ENCODE data around the gene CDK9. TPM values are rescaled to one million over a fixed set of nuclear protein-coding genes. Genes with fewer than 3 reads are reported as not detected.

The CDK9 gene
- polyA plus RNA-seq, 3 donors, result 24.9 to 139 (median 26.4) TPM

DNA sequence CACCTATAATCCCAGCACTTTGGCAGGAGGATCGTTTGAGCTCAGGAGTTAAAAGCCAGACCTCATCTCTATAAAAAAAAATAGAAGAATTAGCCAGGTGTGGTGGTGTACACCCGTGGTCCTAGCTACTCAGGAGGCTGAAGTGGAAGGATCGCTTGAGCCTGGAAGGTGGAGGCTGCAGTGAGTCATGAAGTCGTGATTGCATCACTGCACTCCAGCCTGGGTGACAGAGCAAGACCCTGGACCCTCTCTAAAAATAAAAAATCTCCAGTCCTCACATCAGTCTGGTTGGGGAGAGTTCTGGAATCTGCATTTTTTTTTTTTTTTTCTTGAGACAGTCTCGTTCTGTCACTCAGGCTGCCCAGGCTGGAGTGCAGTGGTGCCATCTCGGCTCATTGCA is 26.2 kb downstream of the CDK9 start:
- peaks cover 68 to 80% of the 10 kb centered on the region in 2 donors for H3K36me3 ChIP-seq (replicated peaks in 1 of 2; ENCODE audit: control insufficient read depth in 1 of 2, insufficient read depth in 2 of 2, low read length in 2 of 2)
- no peak overlapping the region for H3K4me2 ChIP-seq (replicated peaks; ENCODE audit: extremely low read depth, low read length, poor library complexity, severe bottlenecking)
- no peak overlapping the region for H3K4me3 Mint-ChIP-seq
- H3K9me3 Mint-ChIP-seq, result no peaks in the 10 kb centered on the region
- H3K4me1 ChIP-seq (ENCODE audit: control insufficient read depth in 1 of 2, insufficient read depth in 2 of 2, low read length in 2 of 2), result no peaks in the 10 kb centered on the region
- intact Hi-C loops (cut with micrococcal nuclease), result no loop called here
- TF ChIP-seq, protein P1, sequence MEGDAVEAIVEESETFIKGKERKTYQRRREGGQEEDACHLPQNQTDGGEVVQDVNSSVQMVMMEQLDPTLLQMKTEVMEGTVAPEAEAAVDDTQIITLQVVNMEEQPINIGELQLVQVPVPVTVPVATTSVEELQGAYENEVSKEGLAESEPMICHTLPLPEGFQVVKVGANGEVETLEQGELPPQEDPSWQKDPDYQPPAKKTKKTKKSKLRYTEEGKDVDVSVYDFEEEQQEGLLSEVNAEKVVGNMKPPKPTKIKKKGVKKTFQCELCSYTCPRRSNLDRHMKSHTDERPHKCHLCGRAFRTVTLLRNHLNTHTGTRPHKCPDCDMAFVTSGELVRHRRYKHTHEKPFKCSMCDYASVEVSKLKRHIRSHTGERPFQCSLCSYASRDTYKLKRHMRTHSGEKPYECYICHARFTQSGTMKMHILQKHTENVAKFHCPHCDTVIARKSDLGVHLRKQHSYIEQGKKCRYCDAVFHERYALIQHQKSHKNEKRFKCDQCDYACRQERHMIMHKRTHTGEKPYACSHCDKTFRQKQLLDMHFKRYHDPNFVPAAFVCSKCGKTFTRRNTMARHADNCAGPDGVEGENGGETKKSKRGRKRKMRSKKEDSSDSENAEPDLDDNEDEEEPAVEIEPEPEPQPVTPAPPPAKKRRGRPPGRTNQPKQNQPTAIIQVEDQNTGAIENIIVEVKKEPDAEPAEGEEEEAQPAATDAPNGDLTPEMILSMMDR (IDR thresholded peaks at IDR 0.05), result no peak
- H3K27me3 Mint-ChIP-seq (ENCODE audit: low read depth in 3 of 3), result peaks cover 0 to 3% (median 1%) of the 10 kb centered on the region in 3 donors
- H3K27ac ChIP-seq (ENCODE audit: low read depth in 1 of 2, low read length in 2 of 2), result no peak overlapping the region
- H3K27me3 ChIP-seq (ENCODE audit: control insufficient read depth in 2 of 2, insufficient read depth in 2 of 2, low read length in 2 of 2), result no peaks in the 10 kb centered on the region
- H3K36me3 Mint-ChIP-seq, result peaks cover 52 to 70% of the 10 kb centered on the region in 2 donors
- H3K9me3 ChIP-seq (replicated peaks in 1 of 2; ENCODE audit: control insufficient read depth in 1 of 2, insufficient read depth in 1 of 2, low read length in 2 of 2), result no peaks in the 10 kb centered on the region
- peaks cover 3% of the 10 kb centered on the region for H3K4me1 Mint-ChIP-seq
- no peaks in the 10 kb centered on the region for H4K20me1 ChIP-seq (ENCODE audit: insufficient read depth, low read length)
- H3K79me2 ChIP-seq (ENCODE audit: insufficient read depth, low read length), result no peaks in the 10 kb centered on the region
- peak overlapping the region in 1 of 7 donors; percentile 60 for H3K27ac Mint-ChIP-seq
- H2AFZ ChIP-seq (ENCODE audit: insufficient read depth, low read depth, low read length, poor library complexity, severe bottlenecking), result no peak overlapping the region
- WGBS (ENCODE audit: insufficient coverage), result 100% methylated on average over 1 of the region's 6 CpGs
- H3K9ac ChIP-seq (ENCODE audit: insufficient read depth, low read length, poor library complexity, severe bottlenecking), result no peak overlapping the region
- no peak overlapping the region for H3K4me3 ChIP-seq (replicated peaks in 1 of 3; ENCODE audit: low read depth in 2 of 3, low read length in 3 of 3)
- peak in 2 of 3 donors; percentile 21 to 42 for DNase-seq

DNA sequence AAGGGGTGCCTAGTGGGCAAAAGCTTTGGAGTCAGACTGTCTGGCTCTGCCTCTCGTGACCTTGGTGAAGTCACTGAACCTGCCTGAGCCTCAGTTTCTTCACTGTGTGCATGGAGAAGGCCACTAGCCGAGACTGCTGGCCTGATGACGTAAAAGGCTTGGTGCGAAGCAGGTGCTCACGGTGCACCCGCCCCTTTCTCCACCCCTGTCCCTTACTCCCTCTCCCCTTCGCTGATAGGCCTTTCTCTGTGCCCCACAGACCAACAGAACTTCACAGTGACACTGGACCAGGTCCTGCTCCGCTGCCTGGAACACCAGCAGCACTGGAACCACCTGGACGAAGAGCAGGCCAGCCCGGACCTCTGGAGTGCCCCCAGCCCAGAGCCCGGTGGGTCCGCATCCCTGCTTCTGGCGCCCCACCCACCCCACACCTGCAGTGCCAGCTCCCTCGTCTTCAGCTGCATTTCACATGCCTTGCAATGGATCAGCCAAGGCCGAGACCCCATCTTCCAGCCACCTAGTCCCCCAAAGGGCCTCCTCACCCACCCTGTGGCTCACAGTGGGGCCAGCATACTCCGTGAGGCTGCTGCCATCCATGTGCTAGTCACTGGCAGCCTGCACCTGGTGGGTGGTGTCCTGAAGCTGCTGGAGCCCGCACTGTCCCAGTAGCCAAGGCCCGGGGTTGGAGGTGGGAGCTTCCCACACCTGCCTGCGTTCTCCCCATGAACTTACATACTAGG is 27.3 kb downstream of the CDK9 start:
- peaks cover 52 to 70% of the 10 kb centered on the region in 2 donors for H3K36me3 Mint-ChIP-seq
- no peak overlapping the region for H3K4me3 Mint-ChIP-seq

More for the DNA sequence above, 27.3 kb downstream of the CDK9 start:
- Histone ChIP-seq H3K4me1 (ENCODE audit: control insufficient read depth in 1 of 2, insufficient read depth in 2 of 2, low read length in 2 of 2) (no peaks in the 10 kb centered on the region), H3K27me3 (ENCODE audit: control insufficient read depth in 2 of 2, insufficient read depth in 2 of 2, low read length in 2 of 2) (no peaks in the 10 kb centered on the region), H3K9me3 (replicated peaks in 1 of 2; ENCODE audit: control insufficient read depth in 1 of 2, insufficient read depth in 1 of 2, low read length in 2 of 2) (no peaks in the 10 kb centered on the region), H2AFZ (ENCODE audit: insufficient read depth, low read depth, low read length, poor library complexity, severe bottlenecking) (no peak overlapping the region), H3K36me3 (replicated peaks in 1 of 2; ENCODE audit: control insufficient read depth in 1 of 2, insufficient read depth in 2 of 2, low read length in 2 of 2) (peaks cover 67 to 80% of the 10 kb centered on the region in 2 donors), H3K4me3 (replicated peaks in 1 of 3; ENCODE audit: low read depth in 2 of 3, low read length in 3 of 3) (no peak overlapping the region), H3K4me2 (replicated peaks; ENCODE audit: extremely low read depth, low read length, poor library complexity, severe bottlenecking) (no peak overlapping the region), H3K9ac (ENCODE audit: insufficient read depth, low read length, poor library complexity, severe bottlenecking) (no peak overlapping the region), H4K20me1 (ENCODE audit: insufficient read depth, low read length) (no peaks in the 10 kb centered on the region), H3K79me2 (ENCODE audit: insufficient read depth, low read length) (no peaks in the 10 kb centered on the region), H3K27ac (ENCODE audit: low read depth in 1 of 2, low read length in 2 of 2) (peak overlapping the region in 1 of 2 donors; percentile 14)
- Mint-ChIP-seq H3K27me3 (ENCODE audit: low read depth in 3 of 3) (peaks cover 0 to 4% (median 1%) of the 10 kb centered on the region in 3 donors), H3K4me1 (peaks cover 3% of the 10 kb centered on the region), H3K9me3 (no peaks in the 10 kb centered on the region), H3K27ac (peak overlapping the region in 1 of 7 donors; percentile 66)
- TF ChIP-seq, protein P1 (IDR thresholded peaks at IDR 0.05), result no peak
- WGBS (ENCODE audit: insufficient coverage), result 93% methylated on average over 17 of the region's 19 CpGs
- intact Hi-C loops (cut with micrococcal nuclease), result no loop called here
- no peak for DNase-seq
